GM21515 (cell line): ENCODE measurements around the gene GH1.
"Not testable (repeated sequence)": the region's sequence is repeated elsewhere in the genome, so short reads cannot be mapped to it uniquely, and the experiment has no call there.

Experiments
- ATAC-seq: cut with Tn5 transposase; IDR thresholded peaks from one replicate; pipeline ENCODE4 v1.9.1; 2021; ENCODE audit not compliant: unreplicated experiment

The GH1 gene

GRCh38 chr17:63869491-63870291 is 48.9 kb downstream of the GH1 start:
- not testable (repeated sequence) for ATAC-seq
